ENCODE data around the gene ORC4. TPM values are rescaled to one million over a fixed set of nuclear protein-coding genes. Genes with fewer than 3 reads are reported as not detected.

ORC4 gene
- total RNA-seq, 1 donor from 2014 or later = 57.9 TPM

GRCh38 chr2:148039783-148040182, 19.2 kb upstream of the ORC4 start:
- FAIRE-seq = no peak

GRCh38 chr2:148032215-148032614, 11.7 kb upstream of the ORC4 start:
- no peaks in the 10 kb centered on the region for H3K36me3 ChIP-seq (ENCODE audit: control insufficient read depth, insufficient read depth, low read length)
- no peak for TF ChIP-seq CTCF (IDR thresholded peaks at IDR 0.05; ENCODE audit: insufficient read depth, low read length, severe bottlenecking)
- DNase-seq (ENCODE audit: low read depth) = no peak
- FAIRE-seq = no peak
- no peak overlapping the region for H3K4me3 ChIP-seq (ENCODE audit: low read depth, low read length)
- H3K27me3 ChIP-seq (ENCODE audit: control insufficient read depth, insufficient read depth, low read length) = no peaks in the 10 kb centered on the region

More at GRCh38 chr2:148039783-148040182, 19.2 kb upstream of the ORC4 start:
- DNase-seq (ENCODE audit: low read depth) = no peak
- no peak overlapping the region for H3K4me3 ChIP-seq (ENCODE audit: low read depth, low read length)
- no peaks in the 10 kb centered on the region for H3K27me3 ChIP-seq (ENCODE audit: control insufficient read depth, insufficient read depth, low read length)
- no peaks in the 10 kb centered on the region for H3K36me3 ChIP-seq (ENCODE audit: control insufficient read depth, insufficient read depth, low read length)
- no peak for TF ChIP-seq CTCF (IDR thresholded peaks at IDR 0.05; ENCODE audit: insufficient read depth, low read length, severe bottlenecking)

- Histone ChIP-seq H3K36me3 (ENCODE audit: control insufficient read depth, insufficient read depth, low read length) (no peaks in the 10 kb centered on the region), H3K27me3 (ENCODE audit: control insufficient read depth, insufficient read depth, low read length) (no peaks in the 10 kb centered on the region), H3K4me3 (ENCODE audit: low read depth, low read length) (no peak overlapping the region)
- DNase-seq (ENCODE audit: low read depth) (no peak), FAIRE-seq (no peak)
- TF ChIP-seq CTCF (IDR thresholded peaks at IDR 0.05; ENCODE audit: insufficient read depth, low read length, severe bottlenecking) = no peak
Observed at GRCh38 chr2:148031152-148031551, 10.6 kb upstream of the ORC4 start.

GRCh38 chr2:148028781-148029180, 8.2 kb upstream of the ORC4 start:
- Histone ChIP-seq H3K4me3 (ENCODE audit: low read depth, low read length) (no peak overlapping the region), H3K36me3 (ENCODE audit: control insufficient read depth, insufficient read depth, low read length) (no peaks in the 10 kb centered on the region), H3K27me3 (ENCODE audit: control insufficient read depth, insufficient read depth, low read length) (no peaks in the 10 kb centered on the region)
- no peak for TF ChIP-seq CTCF (IDR thresholded peaks at IDR 0.05; ENCODE audit: insufficient read depth, low read length, severe bottlenecking)
- FAIRE-seq = no peak
- no peak for DNase-seq (ENCODE audit: low read depth)

GRCh38 chr2:148027822-148028221, 7.3 kb upstream of the ORC4 start:
- FAIRE-seq = no peak
- TF ChIP-seq CTCF (IDR thresholded peaks at IDR 0.05; ENCODE audit: insufficient read depth, low read length, severe bottlenecking) = no peak
- no peaks in the 10 kb centered on the region for H3K27me3 ChIP-seq (ENCODE audit: control insufficient read depth, insufficient read depth, low read length)
- peak; percentile 25 for DNase-seq (ENCODE audit: low read depth)
- no peaks in the 10 kb centered on the region for H3K36me3 ChIP-seq (ENCODE audit: control insufficient read depth, insufficient read depth, low read length)
- H3K4me3 ChIP-seq (ENCODE audit: low read depth, low read length) = no peak overlapping the region

- TF ChIP-seq CTCF (IDR thresholded peaks at IDR 0.05; ENCODE audit: insufficient read depth, low read length, severe bottlenecking) = no peak
- H3K36me3 ChIP-seq (ENCODE audit: control insufficient read depth, insufficient read depth, low read length) = no peaks in the 10 kb centered on the region
- FAIRE-seq = no peak
- no peak overlapping the region for H3K4me3 ChIP-seq (ENCODE audit: low read depth, low read length)
- no peaks in the 10 kb centered on the region for H3K27me3 ChIP-seq (ENCODE audit: control insufficient read depth, insufficient read depth, low read length)
- no peak for DNase-seq (ENCODE audit: low read depth)
Observed at GRCh38 chr2:148026573-148026972, 6.0 kb upstream of the ORC4 start.

All from bronchial epithelial cell (primary cell).